Skeletal muscle satellite cell (primary cell): Measurements from ENCODE around the gene FBXL7.

Source experiments
- H3K27me3 ChIP-seq: 2 replicates; pipeline ENCODE4 v1.7.0; 2013; ENCODE audit warnings: low read length; ENCODE audit not compliant: control insufficient read depth, insufficient read depth
- H3K36me3 ChIP-seq: 2 replicates; pipeline ENCODE4 v1.7.0; 2013; ENCODE audit warnings: mild to moderate bottlenecking, control low read depth, low read length; ENCODE audit not compliant: insufficient read depth
- H3K4me1 ChIP-seq: 2 replicates; pipeline ENCODE4 v1.7.0; 2013; ENCODE audit warnings: low read length; ENCODE audit not compliant: control insufficient read depth, insufficient read depth
- H3K4me2 ChIP-seq: 2 replicates; pipeline ENCODE4 v1.7.0; 2013; ENCODE audit warnings: mild to moderate bottlenecking, low read length
- H3K4me3 ChIP-seq: 2 replicates; pipeline ENCODE4 v1.7.0; 2013; ENCODE audit warnings: low read length
- H3K9ac ChIP-seq: 2 replicates; pipeline ENCODE4 v1.7.0; 2013; ENCODE audit warnings: mild to moderate bottlenecking, low read depth, low read length, moderate library complexity
- H3K9me3 ChIP-seq: replicated peaks from 2 replicates; pipeline ENCODE4 v1.7.0; 2013; ENCODE audit warnings: mild to moderate bottlenecking, control low read depth, low read length

The FBXL7 gene

DNA sequence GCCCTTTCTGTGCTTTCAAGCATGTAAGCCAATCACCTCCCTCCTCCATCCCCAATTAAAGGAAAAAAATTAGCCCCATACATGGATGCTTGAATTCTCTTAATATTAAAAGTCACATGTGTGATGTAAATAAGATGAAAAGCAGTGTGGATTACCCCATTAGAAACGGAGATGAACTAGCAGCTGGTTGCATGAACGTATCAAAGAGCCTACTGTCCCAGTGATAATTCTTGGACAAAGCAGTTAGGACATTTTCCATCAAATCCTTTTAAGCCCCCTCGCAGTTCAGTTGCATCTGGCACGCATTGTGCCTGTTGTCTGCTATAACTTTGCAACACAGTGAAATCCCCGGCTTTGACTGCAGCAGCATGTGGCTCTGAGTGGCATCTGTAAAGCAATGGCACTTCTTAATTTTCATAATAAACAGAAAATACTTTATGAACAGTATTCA, 285.6 kb downstream of the FBXL7 start:
- Histone ChIP-seq H3K4me3 (no peak overlapping the region), H3K9me3 (no peaks in the 10 kb centered on the region), H3K4me2 (no peak overlapping the region), H3K9ac (no peak overlapping the region), H3K36me3 (no peaks in the 10 kb centered on the region), H3K4me1 (no peaks in the 10 kb centered on the region), H3K27me3 (no peaks in the 10 kb centered on the region)

DNA sequence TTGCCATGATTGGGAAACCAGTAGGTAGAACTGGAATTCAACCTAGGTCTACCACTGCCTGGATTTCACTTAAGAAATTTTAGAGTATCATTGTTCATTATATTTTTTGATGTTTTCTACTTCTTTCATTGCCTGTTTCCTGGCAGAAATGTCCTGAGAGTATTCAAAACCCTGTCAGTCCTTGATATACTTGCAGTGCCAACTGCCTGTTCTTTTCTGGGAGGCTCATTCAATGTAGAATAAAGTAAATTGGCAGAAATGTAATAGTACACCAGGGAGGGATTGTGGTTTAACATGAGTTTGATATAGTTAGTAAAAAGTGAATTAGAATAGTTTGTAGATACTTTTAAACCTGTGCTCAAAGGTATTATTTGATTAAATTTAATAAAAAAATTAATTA, 286.3 kb downstream of the FBXL7 start:
- no peak overlapping the region for H3K4me3 ChIP-seq
- no peaks in the 10 kb centered on the region for H3K9me3 ChIP-seq
- H3K4me2 ChIP-seq, result no peak overlapping the region
- no peaks in the 10 kb centered on the region for H3K27me3 ChIP-seq
- H3K36me3 ChIP-seq, result no peaks in the 10 kb centered on the region
- peaks cover 1% of the 10 kb centered on the region for H3K4me1 ChIP-seq
- H3K9ac ChIP-seq, result no peak overlapping the region

GRCh38 chr5:15786884-15787283, 286.9 kb downstream of the FBXL7 start:
- no peak overlapping the region for H3K4me3 ChIP-seq
- no peak overlapping the region for H3K4me2 ChIP-seq
- peaks cover 7% of the 10 kb centered on the region for H3K4me1 ChIP-seq
- H3K27me3 ChIP-seq, result no peaks in the 10 kb centered on the region
- H3K9ac ChIP-seq, result no peak overlapping the region
- H3K36me3 ChIP-seq, result no peaks in the 10 kb centered on the region
- H3K9me3 ChIP-seq, result no peaks in the 10 kb centered on the region

GRCh38 chr5:15787681-15788080, 287.7 kb downstream of the FBXL7 start:
- Histone ChIP-seq H3K9ac (no peak overlapping the region), H3K9me3 (no peaks in the 10 kb centered on the region)

GRCh38 chr5:15789642-15790041, 289.7 kb downstream of the FBXL7 start:
- no peak overlapping the region for H3K4me3 ChIP-seq
- H3K36me3 ChIP-seq, result no peaks in the 10 kb centered on the region
- no peaks in the 10 kb centered on the region for H3K27me3 ChIP-seq
- no peak overlapping the region for H3K4me2 ChIP-seq
- no peak overlapping the region for H3K9ac ChIP-seq
- H3K9me3 ChIP-seq, result no peaks in the 10 kb centered on the region
- H3K4me1 ChIP-seq, result peaks cover 16% of the 10 kb centered on the region

More at GRCh38 chr5:15787681-15788080, 287.7 kb downstream of the FBXL7 start:
- Histone ChIP-seq H3K27me3 (no peaks in the 10 kb centered on the region), H3K4me3 (no peak overlapping the region), H3K4me1 (peaks cover 15% of the 10 kb centered on the region), H3K36me3 (no peaks in the 10 kb centered on the region), H3K4me2 (no peak overlapping the region)

- H3K9me3 ChIP-seq, result no peaks in the 10 kb centered on the region
- H3K4me3 ChIP-seq, result no peak overlapping the region
- peaks cover 16% of the 10 kb centered on the region for H3K4me1 ChIP-seq
- H3K9ac ChIP-seq, result no peak overlapping the region
- no peaks in the 10 kb centered on the region for H3K27me3 ChIP-seq
- H3K36me3 ChIP-seq, result no peaks in the 10 kb centered on the region
- H3K4me2 ChIP-seq, result no peak overlapping the region
Observed at GRCh38 chr5:15790446-15791018, 290.6 kb downstream of the FBXL7 start.

DNA sequence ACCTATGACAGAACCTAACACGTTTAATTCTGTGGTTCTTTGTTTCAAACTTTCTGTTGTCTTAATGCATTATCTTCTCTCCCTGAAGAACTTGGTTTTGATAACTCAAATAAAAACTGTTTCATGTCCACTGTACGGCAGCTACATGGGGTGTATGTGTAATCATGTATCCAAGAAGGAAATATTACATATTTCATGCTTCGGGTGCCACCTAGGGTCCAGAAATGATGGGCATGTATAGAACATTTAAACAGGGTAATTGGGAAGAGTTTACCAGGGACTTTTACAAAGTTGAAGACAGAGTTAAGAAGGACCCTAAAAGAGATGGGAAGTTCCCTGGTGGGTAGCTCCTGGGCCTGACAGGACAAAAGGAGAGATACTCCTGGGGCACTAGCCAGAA, 291.3 kb downstream of the FBXL7 start:
- Histone ChIP-seq H3K4me2 (peak overlapping the region; percentile 39), H3K9me3 (no peaks in the 10 kb centered on the region), H3K4me3 (no peak overlapping the region), H3K36me3 (no peaks in the 10 kb centered on the region), H3K9ac (no peak overlapping the region), H3K4me1 (peaks cover 16% of the 10 kb centered on the region), H3K27me3 (no peaks in the 10 kb centered on the region)

- H3K4me2 ChIP-seq, result peak overlapping the region; percentile 39
- H3K36me3 ChIP-seq, result no peaks in the 10 kb centered on the region
- H3K27me3 ChIP-seq, result no peaks in the 10 kb centered on the region
- no peak overlapping the region for H3K9ac ChIP-seq
- H3K9me3 ChIP-seq, result no peaks in the 10 kb centered on the region
- no peak overlapping the region for H3K4me3 ChIP-seq
- H3K4me1 ChIP-seq, result peaks cover 16% of the 10 kb centered on the region
Observed at GRCh38 chr5:15791859-15792258, 291.9 kb downstream of the FBXL7 start.

GRCh38 chr5:15794052-15794985, 294.3 kb downstream of the FBXL7 start:
- Histone ChIP-seq H3K9ac (no peak overlapping the region), H3K27me3 (no peaks in the 10 kb centered on the region), H3K4me1 (peaks cover 16% of the 10 kb centered on the region), H3K4me2 (no peak overlapping the region), H3K4me3 (no peak overlapping the region), H3K9me3 (no peaks in the 10 kb centered on the region), H3K36me3 (no peaks in the 10 kb centered on the region)

GRCh38 chr5:15796096-15796495, 296.1 kb downstream of the FBXL7 start:
- no peak overlapping the region for H3K9ac ChIP-seq
- H3K27me3 ChIP-seq, result no peaks in the 10 kb centered on the region
- peaks cover 16% of the 10 kb centered on the region for H3K4me1 ChIP-seq
- H3K4me2 ChIP-seq, result no peak overlapping the region
- no peak overlapping the region for H3K4me3 ChIP-seq
- no peaks in the 10 kb centered on the region for H3K9me3 ChIP-seq
- H3K36me3 ChIP-seq, result no peaks in the 10 kb centered on the region

- Histone ChIP-seq H3K9me3 (no peaks in the 10 kb centered on the region), H3K4me3 (no peak overlapping the region), H3K4me2 (no peak overlapping the region), H3K9ac (no peak overlapping the region), H3K27me3 (no peaks in the 10 kb centered on the region), H3K4me1 (peaks cover 12% of the 10 kb centered on the region), H3K36me3 (no peaks in the 10 kb centered on the region)
Observed at GRCh38 chr5:15796557-15796956, 296.6 kb downstream of the FBXL7 start.
